Measurements from ENCODE around the gene NTF3.

DNA sequence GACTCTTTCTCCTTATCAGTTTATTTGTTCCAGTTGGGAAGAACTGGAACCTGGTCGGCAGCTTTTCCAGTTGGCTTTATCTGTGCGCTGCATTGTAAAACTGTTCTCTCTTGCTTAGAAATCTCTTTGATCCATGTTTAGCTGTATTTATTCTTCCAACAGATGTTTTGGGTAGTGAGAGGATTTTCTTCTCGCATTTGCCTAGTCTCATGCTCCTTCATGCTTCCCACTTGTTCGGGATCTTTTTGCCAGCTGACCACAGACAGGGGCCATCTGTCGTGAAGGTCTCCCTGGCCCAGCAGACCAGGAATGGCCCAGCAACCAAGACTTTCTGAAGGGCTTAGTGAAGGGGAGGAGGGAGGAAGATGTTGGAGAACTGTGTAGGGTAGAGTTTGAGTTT is 21.6 kb downstream of the NTF3 start:
- no peak for TF ChIP-seq EP300 (IDR thresholded peaks at IDR 0.05)
- TF ChIP-seq CTCF (IDR thresholded peaks at IDR 0.05) = no peak
- TF ChIP-seq POLR2A (IDR thresholded peaks at IDR 0.05) = no peak
